HCT116 (cell line): ENCODE results near the gene NELL1.

ENCODE experiments used
- CEBPB ChIP-seq: IDR thresholded peaks from 2 replicates; pipeline ENCODE4 v1.6.1; 2012; ENCODE audit warnings: low read depth
- EZH2 ChIP-seq: fragments of 200-600 bp; sonication (generic); IDR thresholded peaks from 2 replicates; pipeline ENCODE4 v1.6.1; 2017; ENCODE audit warnings: antibody characterized with exemption, mixed run types
- POLR2A ChIP-seq: IDR thresholded peaks from 2 replicates; pipeline ENCODE4 v1.7.0; 2011; ENCODE audit warnings: borderline replicate concordance; ENCODE audit not compliant: insufficient read depth, insufficient read length; ENCODE audit errors: extremely low read depth
- SP1 ChIP-seq: IDR thresholded peaks from 2 replicates; pipeline ENCODE4 v1.6.1; 2012; ENCODE audit warnings: low read depth
- TCF7L2 ChIP-seq: IDR thresholded peaks from 2 replicates; pipeline ENCODE4 v1.7.0; 2011; ENCODE audit warnings: borderline replicate concordance, inconsistent platforms; ENCODE audit not compliant: insufficient read depth, insufficient read length; ENCODE audit errors: extremely low read depth
- ZFX ChIP-seq: fragments of 450-650 bp; IDR thresholded peaks from 2 replicates; pipeline ENCODE4 v1.6.1; 2017
- TF ChIP-seq, protein P1 (sequence below), 3 experiments: fragments of 200-600 bp in 1 of 3; sonication (generic) in 1 of 3; IDR thresholded peaks in 2 of 3; conservative IDR thresholded peaks in 1 of 3; 2 replicates each; pipeline ENCODE4 v1.5.1; 2012 to 2017; ENCODE audit warnings: low read depth in 2 of 3, low read length in 2 of 3, antibody characterized with exemption in 1 of 3, borderline replicate concordance in 1 of 3, control low read depth in 1 of 3, mild to moderate bottlenecking in 1 of 3, mixed read lengths in 1 of 3, mixed run types in 1 of 3, moderate library complexity in 1 of 3; ENCODE audit not compliant: insufficient read depth in 1 of 3

DNA sequence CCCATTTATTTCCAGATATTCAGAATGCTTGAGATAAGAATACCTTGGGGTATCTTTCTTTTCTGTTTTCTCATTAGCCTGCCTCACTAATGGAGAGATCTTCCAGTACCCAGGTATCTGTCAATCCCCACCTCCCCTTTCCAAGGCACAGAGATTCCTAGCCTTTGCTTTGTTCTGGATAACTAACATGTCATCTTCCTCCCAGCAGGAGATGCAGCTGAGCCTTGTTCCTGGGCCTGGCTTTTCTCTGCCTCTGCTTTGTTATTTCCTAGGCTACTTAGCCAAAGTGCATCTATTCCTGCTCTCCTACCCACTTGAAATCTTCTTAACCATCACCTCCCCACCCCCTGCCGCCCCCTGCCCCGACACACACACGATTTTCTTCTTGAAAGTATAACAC lies 297.1 kb downstream of the NELL1 start:
- no peak for TF ChIP-seq TCF7L2
- TF ChIP-seq ZFX: no peak
- no peak for TF ChIP-seq EZH2
- TF ChIP-seq, protein P1, sequence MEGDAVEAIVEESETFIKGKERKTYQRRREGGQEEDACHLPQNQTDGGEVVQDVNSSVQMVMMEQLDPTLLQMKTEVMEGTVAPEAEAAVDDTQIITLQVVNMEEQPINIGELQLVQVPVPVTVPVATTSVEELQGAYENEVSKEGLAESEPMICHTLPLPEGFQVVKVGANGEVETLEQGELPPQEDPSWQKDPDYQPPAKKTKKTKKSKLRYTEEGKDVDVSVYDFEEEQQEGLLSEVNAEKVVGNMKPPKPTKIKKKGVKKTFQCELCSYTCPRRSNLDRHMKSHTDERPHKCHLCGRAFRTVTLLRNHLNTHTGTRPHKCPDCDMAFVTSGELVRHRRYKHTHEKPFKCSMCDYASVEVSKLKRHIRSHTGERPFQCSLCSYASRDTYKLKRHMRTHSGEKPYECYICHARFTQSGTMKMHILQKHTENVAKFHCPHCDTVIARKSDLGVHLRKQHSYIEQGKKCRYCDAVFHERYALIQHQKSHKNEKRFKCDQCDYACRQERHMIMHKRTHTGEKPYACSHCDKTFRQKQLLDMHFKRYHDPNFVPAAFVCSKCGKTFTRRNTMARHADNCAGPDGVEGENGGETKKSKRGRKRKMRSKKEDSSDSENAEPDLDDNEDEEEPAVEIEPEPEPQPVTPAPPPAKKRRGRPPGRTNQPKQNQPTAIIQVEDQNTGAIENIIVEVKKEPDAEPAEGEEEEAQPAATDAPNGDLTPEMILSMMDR (IDR thresholded peaks at IDR 0.05 in 2 of 3, conservative IDR thresholded peaks at IDR 0.05 in 1 of 3; ENCODE audit: borderline replicate concordance in 1 of 3, insufficient read depth in 1 of 3, low read depth in 2 of 3, low read length in 2 of 3): no peak
- TF ChIP-seq SP1: no peak
- no peak for TF ChIP-seq CEBPB
- TF ChIP-seq POLR2A: no peak
